GM12875 (cell line): ENCODE data around the gene GYG2.

Experiments used
- H3K4me3 ChIP-seq: one replicate; pipeline ENCODE4 v1.5.1; 2011; ENCODE audit warnings: low read depth, low read length, control low read depth
- TF ChIP-seq, protein P1 (sequence below): IDR thresholded peaks from 2 replicates; pipeline ENCODE4 v1.5.1; 2011; ENCODE audit warnings: low read depth, mild to moderate bottlenecking, control low read depth, inconsistent platforms, low read length, moderate library complexity, borderline replicate concordance; ENCODE audit not compliant: insufficient read depth

The GYG2 gene

DNA sequence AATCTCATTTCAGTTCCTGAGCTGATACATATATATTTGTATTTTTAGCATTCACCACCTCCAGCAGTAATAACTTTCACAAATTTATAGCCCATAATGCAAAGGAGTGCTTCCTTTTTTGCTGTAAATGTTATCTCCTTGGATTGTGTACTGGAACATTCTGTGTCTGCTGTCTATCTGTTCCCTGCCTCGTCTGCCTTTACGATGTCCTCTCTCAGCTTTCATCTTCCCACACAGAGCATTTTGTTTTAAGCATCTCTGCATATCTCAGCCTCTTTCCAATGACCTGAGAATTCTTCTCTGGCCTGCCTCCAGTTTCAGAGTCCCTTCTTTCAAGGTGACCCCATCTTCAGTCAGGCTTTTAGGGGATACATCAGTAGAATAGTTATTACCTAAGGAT is 43.1 kb downstream of the GYG2 start:
- H3K4me3 ChIP-seq, result no peak overlapping the region
- TF ChIP-seq, protein P1, sequence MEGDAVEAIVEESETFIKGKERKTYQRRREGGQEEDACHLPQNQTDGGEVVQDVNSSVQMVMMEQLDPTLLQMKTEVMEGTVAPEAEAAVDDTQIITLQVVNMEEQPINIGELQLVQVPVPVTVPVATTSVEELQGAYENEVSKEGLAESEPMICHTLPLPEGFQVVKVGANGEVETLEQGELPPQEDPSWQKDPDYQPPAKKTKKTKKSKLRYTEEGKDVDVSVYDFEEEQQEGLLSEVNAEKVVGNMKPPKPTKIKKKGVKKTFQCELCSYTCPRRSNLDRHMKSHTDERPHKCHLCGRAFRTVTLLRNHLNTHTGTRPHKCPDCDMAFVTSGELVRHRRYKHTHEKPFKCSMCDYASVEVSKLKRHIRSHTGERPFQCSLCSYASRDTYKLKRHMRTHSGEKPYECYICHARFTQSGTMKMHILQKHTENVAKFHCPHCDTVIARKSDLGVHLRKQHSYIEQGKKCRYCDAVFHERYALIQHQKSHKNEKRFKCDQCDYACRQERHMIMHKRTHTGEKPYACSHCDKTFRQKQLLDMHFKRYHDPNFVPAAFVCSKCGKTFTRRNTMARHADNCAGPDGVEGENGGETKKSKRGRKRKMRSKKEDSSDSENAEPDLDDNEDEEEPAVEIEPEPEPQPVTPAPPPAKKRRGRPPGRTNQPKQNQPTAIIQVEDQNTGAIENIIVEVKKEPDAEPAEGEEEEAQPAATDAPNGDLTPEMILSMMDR, result no peak

DNA sequence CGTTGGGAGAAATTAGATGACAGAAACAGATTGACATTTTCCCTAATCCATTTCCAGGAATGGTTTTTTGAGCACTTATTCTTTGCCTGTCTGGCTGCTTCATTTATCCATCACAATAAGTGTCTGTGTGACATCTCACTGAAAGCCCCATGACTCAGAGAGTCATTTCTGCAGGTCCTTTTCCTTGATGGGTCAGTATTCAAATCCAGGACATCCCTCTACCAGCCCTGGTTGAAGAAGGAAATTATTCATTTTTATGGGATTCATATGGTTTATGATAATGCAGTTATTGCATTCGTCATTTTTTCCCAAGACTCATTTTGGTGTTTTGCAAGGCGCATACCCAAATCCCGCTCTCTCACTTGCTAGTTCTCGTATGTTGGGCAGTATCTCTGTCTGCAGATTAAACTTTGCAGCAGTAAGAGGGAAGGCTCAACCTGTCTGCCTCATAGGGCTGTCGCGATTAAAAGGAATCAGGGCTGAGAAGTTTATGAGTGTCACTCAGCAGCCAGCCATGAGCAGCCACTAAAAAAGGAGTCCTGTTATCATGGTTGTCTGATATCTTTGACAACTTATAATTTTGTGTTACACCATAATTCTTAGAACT is 44.0 kb downstream of the GYG2 start:
- TF ChIP-seq, protein P1, result no peak
- no peak overlapping the region for H3K4me3 ChIP-seq

DNA sequence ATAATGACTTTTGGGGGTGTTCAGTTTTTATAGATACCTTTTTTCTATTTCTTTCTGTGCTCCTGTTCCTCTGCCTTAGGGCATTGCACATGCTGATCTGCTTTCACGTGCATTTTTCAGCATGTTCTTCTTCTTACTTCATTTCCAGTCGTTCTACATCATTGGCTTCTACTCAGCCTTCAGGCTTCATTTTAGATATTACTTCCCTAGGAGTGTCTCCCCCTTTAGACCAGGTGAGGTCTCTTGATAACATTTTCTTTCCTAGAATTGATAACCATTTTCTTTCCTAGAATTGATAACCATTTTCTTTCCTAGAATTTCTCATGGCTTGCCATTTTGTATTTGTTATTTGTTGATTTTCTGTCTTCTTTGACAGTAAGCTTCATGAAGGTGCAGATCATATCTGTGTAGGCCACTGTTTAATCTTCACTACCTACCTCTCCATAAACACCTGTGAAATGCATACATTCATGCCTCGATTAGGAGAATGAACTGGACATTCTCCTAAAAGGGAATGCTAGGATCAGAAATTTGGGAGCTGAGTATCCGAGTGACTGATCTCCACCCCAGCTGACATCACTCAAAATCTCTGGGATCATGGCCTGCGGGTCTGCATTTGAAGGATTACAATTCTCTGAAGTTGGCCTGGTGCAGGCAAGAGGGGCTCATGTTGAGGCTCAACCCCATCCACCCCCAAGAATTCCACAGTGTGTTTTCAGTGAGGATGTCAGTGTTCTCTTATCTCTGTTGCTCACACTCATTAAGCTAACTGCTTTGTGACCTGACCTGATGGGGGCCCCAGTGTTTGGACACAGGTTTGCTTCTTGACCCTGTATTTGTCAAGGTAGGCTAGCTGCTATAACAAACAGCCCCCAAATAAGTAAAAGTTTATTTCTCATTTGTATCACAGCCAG is 45.7 kb downstream of the GYG2 start:
- TF ChIP-seq, protein P1, result no peak
- no peak overlapping the region for H3K4me3 ChIP-seq

DNA sequence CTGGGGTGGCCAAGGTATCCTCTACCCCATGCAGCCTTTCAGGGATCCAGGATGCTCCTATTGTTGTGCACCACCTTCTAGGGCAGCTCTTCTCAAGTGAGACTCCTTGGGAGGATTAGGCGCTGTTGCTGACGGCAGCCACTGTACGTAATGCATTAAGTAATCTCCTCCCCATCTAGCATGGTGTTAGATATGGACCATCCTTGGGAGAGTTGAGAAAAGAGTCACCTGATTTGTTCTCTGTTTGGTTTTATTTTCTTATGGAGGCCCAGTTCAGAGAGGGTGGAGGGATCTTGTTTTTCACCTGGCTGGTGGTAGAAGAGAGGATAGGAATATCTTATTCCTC is 46.4 kb downstream of the GYG2 start:
- no peak overlapping the region for H3K4me3 ChIP-seq
- TF ChIP-seq, protein P1, result no peak

DNA sequence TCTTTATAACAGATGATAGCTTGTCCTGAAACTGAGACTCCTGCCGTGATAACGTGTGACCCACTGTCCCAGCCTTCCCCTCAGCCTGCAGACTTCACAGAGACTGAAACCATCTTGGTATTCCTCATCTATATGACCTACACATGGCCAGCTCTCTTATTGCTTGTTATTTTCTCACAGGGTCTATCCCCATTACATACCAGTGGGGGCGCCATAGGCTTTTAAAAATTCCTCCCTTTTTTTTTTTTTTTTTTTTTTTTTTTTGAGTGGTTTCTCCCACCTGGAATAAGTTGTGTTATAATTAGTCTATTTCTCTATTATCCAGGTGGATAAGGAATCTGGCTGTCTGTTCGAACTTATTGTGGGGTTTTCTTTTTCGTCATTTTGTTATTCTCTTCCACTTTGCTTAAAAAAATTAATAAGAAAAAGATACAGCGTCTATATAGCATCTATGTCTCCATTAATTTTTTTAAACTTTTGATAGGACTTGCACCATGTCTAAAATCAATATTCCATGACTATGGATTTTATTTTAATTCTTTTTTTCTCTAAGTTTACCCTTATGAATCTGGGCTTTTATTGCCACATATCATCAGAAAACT is 47.2 kb downstream of the GYG2 start:
- no peak overlapping the region for H3K4me3 ChIP-seq
- TF ChIP-seq, protein P1, result no peak

DNA sequence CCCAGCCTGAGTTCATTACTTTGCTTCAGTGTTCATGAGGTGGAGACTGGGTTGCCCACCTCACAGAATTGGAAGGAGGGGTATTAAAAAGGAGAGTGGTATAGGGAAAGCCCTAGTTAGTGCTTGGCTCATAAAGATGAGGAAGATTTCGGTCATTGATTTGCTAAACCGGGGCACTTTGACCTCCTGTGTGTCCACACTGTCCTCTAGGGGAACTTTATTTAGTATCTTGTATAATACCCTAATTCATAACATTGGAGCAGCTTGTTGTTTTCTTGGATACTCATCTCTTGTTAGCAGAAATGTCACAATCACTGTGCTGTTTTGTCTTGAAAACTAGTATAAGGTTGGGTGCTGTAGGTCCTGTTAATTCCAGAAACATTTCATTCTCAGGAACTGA is 49.8 kb downstream of the GYG2 start:
- TF ChIP-seq, protein P1, result no peak
- H3K4me3 ChIP-seq, result no peak overlapping the region

DNA sequence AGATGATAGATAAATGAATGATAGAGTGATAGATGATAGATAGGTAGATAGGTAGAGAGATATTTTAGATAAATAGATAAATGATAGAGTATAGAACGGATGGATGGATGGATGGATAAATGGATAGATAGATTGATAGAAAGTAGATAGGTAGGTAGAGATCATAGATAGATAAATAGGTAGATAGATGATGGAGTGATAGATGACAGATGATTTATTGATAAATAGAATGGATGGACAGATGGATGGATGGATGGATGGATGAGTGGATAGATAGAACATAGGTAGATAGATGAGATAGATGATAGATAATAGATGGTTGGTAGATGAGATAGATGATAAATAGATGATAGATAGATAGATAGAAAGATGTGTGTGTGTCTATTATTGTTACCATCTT is 50.9 kb downstream of the GYG2 start:
- TF ChIP-seq, protein P1, result no peak
- no peak overlapping the region for H3K4me3 ChIP-seq
